Eye (tissue), 1 donor: ENCODE results near the gene ELF2.
"Not testable (repeated sequence)": the region's sequence is repeated elsewhere in the genome, so short reads cannot be mapped to it uniquely, and the experiment has no call there.

Experiments used
- DNase-seq: peaks from one replicate; pipeline ENCODE4 v3.0.0-alpha.2; 2015

ELF2 gene

GRCh38 chr4:139142087-139142486 is 34.9 kb downstream of the ELF2 start:
- no peak for DNase-seq

- no peak for DNase-seq
Measured at GRCh38 chr4:139137763-139138162, 39.3 kb downstream of the ELF2 start.

GRCh38 chr4:139134403-139134802 is 42.6 kb downstream of the ELF2 start:
- DNase-seq, result no peak

GRCh38 chr4:139131209-139131870 is 45.7 kb downstream of the ELF2 start:
- DNase-seq, result no peak

- DNase-seq, result no peak
Measured at GRCh38 chr4:139129206-139129605, 47.8 kb downstream of the ELF2 start.

- DNase-seq, result no peak
Measured at GRCh38 chr4:139126898-139127297, 50.1 kb downstream of the ELF2 start.

GRCh38 chr4:139123910-139124309 is 53.1 kb downstream of the ELF2 start:
- DNase-seq, result no peak

GRCh38 chr4:139118365-139118764 is 58.7 kb downstream of the ELF2 start:
- DNase-seq, result no peak

- DNase-seq, result no peak
Measured at GRCh38 chr4:139115226-139115625, 61.8 kb downstream of the ELF2 start.

GRCh38 chr4:139114795-139115194 is 62.2 kb downstream of the ELF2 start:
- DNase-seq, result not testable (repeated sequence)

GRCh38 chr4:139112650-139113049 is 64.4 kb downstream of the ELF2 start:
- no peak for DNase-seq

- DNase-seq, result no peak
Measured at GRCh38 chr4:139108567-139109128, 68.4 kb downstream of the ELF2 start.

GRCh38 chr4:139099366-139099982 is 77.5 kb downstream of the ELF2 start:
- peak; percentile 93 for DNase-seq

- no peak for DNase-seq
Measured at GRCh38 chr4:139092271-139092670, 84.7 kb downstream of the ELF2 start.

GRCh38 chr4:139085141-139085540 is 91.9 kb downstream of the ELF2 start:
- DNase-seq, result no peak

- DNase-seq, result no peak
Measured at GRCh38 chr4:139084804-139085093, 92.3 kb downstream of the ELF2 start.

GRCh38 chr4:139083956-139084803 is 92.8 kb downstream of the ELF2 start:
- DNase-seq, result peak; percentile 95

GRCh38 chr4:139083607-139083955 is 93.4 kb downstream of the ELF2 start:
- no peak for DNase-seq

GRCh38 chr4:139082750-139083606 is 94.0 kb downstream of the ELF2 start:
- peak; percentile 98 for DNase-seq

GRCh38 chr4:139078926-139079325 is 98.1 kb downstream of the ELF2 start:
- DNase-seq, result no peak

GRCh38 chr4:139077567-139078355 is 99.3 kb downstream of the ELF2 start:
- DNase-seq, result peak; percentile 8
